Neural progenitor cell (in vitro differentiated cells): ENCODE results near the gene RIN2.

Experiments
- CTCF ChIP-seq: fragments of 200-600 bp; sonication (generic); IDR thresholded peaks from 2 replicates; pipeline ENCODE4 v1.5.1; 2017; ENCODE audit warnings: antibody characterized with exemption, mild to moderate bottlenecking
- EZH2 ChIP-seq: fragments of 200-600 bp; sonication (generic); IDR thresholded peaks from 2 replicates; pipeline ENCODE4 v1.6.1; 2017; ENCODE audit warnings: antibody characterized with exemption, mild to moderate bottlenecking, moderate library complexity

DNA sequence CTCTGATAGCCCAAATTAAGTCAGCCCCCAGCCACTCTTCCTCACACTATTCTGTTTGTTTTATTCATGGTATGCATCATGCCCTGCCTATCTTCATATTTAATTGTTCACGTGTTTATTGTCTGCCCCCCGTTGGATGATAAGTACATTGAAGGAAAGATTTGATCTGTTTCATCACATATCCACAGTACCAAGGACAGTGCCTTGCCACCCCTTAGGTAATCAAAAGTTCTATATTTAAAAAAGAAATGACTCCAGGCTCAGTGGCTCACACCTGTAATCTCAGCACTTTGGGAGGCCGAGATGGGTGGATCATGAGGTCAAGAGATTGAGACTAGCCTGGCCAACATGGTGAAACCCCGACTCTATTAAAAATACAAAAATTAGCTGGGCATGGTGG is 10.2 kb upstream of the RIN2 start:
- TF ChIP-seq CTCF (no peak), EZH2 (no peak)
